ENCODE measurements around the gene ZRANB1. TPM values are rescaled to one million over a fixed set of nuclear protein-coding genes. Genes with fewer than 3 reads are reported as not detected.
A peak's percentile ranks its signal among the peaks of the same experiment; 100 is the strongest.

ZRANB1 gene
- total and polyA plus RNA-seq, 2 of the 4 experiments (the other 2 are of a cell fraction): 11.2 to 24.7 TPM

- no peak for TF ChIP-seq MXI1 (IDR thresholded peaks at IDR 0.05; ENCODE audit: borderline replicate concordance, low read depth, low read length)
- TF ChIP-seq BHLHE40 (IDR thresholded peaks at IDR 0.05; ENCODE audit: low read depth, low read length): no peak
- DNase-seq (no peak), ATAC-seq (ENCODE audit: low read depth) (no peak)
- no peak overlapping the region for H2BK15ac ChIP-seq (ENCODE audit: low read depth, low read length)
- 79% methylated on average over 11 of the region's 17 CpGs; no CpG with 5 or more reads in 1 of the 2 experiments for WGBS, 2 experiments (ENCODE audit: extremely low coverage in 2 of 2, insufficient read length in 1 of 2)
- H4K20me1 ChIP-seq (ENCODE audit: insufficient read depth, low read length): peaks cover 98% of the 10 kb centered on the region
- no peak overlapping the region for H2AK5ac ChIP-seq (ENCODE audit: low read depth, low read length)
- H4K5ac ChIP-seq (ENCODE audit: low read depth, low read length): no peak overlapping the region
- peaks cover 22% of the 10 kb centered on the region for H3K36me3 ChIP-seq (ENCODE audit: control insufficient read depth, insufficient read depth, low read length)
- H3K9me3 ChIP-seq (ENCODE audit: control insufficient read depth, insufficient read depth, low read length): no peaks in the 10 kb centered on the region
- in situ Hi-C loops (cut with MboI; ENCODE audit: low sequenced_read_pairs) (no loop called here), dilution Hi-C loops (cut with HindIII; ENCODE audit: low sequenced_read_pairs, unreplicated experiment) (no loop called here), intact Hi-C loops (cut with micrococcal nuclease) (no loop called here)
- H3K23ac ChIP-seq (ENCODE audit: low read depth, low read length): no peak overlapping the region
- H4K91ac ChIP-seq (ENCODE audit: insufficient read depth, low read depth, low read length): no peak overlapping the region
- peak overlapping the region; percentile 19 for H2AFZ ChIP-seq (replicated peaks; ENCODE audit: low read length, poor library complexity)
- no peak overlapping the region for H2BK5ac ChIP-seq (ENCODE audit: low read depth, low read length, poor library complexity, severe bottlenecking)
- no peaks in the 10 kb centered on the region for H3K27me3 ChIP-seq (ENCODE audit: control insufficient read depth, insufficient read depth, low read length)
- no peak overlapping the region for H3K14ac ChIP-seq (replicated peaks; ENCODE audit: low read depth, low read length)
- no peak overlapping the region for H4K8ac ChIP-seq (ENCODE audit: low read depth in 2 of 2, low read length in 2 of 2)
- H3K4me2 ChIP-seq (ENCODE audit: low read depth, low read length): no peak overlapping the region
- H3K4ac ChIP-seq (ENCODE audit: low read depth, low read length): no peak overlapping the region; the same call in 1 of the 2 replicates
- BruUV-seq (replicated peaks): no TSS peak
- H3K56ac ChIP-seq (ENCODE audit: extremely low read depth, insufficient read depth, low read length): no peak overlapping the region
- H2BK20ac ChIP-seq (ENCODE audit: low read depth, low read length): no peak overlapping the region
- peaks cover 16% of the 10 kb centered on the region for H3K4me1 ChIP-seq (ENCODE audit: control insufficient read depth, insufficient read depth, low read length)
- H2BK120ac ChIP-seq (ENCODE audit: low read depth, low read length): no peak overlapping the region
- H3K9ac ChIP-seq (ENCODE audit: low read depth, low read length): no peak overlapping the region
- H3K27ac ChIP-seq (ENCODE audit: insufficient read depth, low read length): no peak overlapping the region
- H3K79me1 ChIP-seq (ENCODE audit: low read depth in 1 of 2, low read length in 2 of 2): peaks cover 40 to 98% of the 10 kb centered on the region in 2 experiments
- no peak overlapping the region for H3K4me3 ChIP-seq (ENCODE audit: insufficient read depth, low read depth, low read length)
- H2AK9ac ChIP-seq (replicated peaks; ENCODE audit: low read depth, low read length, poor library complexity): no peak overlapping the region
- H3K9me1 ChIP-seq (ENCODE audit: insufficient read depth, low read length): peaks cover 31% of the 10 kb centered on the region
- H3K18ac ChIP-seq (ENCODE audit: low read depth, low read length): no peak overlapping the region
- ChIA-PET POLR2A (ENCODE audit: unreplicated experiment) (no interaction called here), CTCF (no interaction called here)
These were observed 79.9 kb downstream of the ZRANB1 start for GRCh38 chr10:125021686-125022344.

All from IMR-90 (cell line).